Activated T-cell treated with anti-CD3 and anti-CD28 coated beads for 48 hours (primary cell): ENCODE results near the gene FZD10.

Source experiments
- DNase-seq: peaks from one replicate; pipeline ENCODE4 v3.0.0-alpha.2; 2020; ENCODE audit warnings: low read depth

FZD10 gene

GRCh38 chr12:130181211-130181610 is 18.9 kb downstream of the FZD10 start:
- DNase-seq = no peak

GRCh38 chr12:130183585-130184370 is 21.5 kb downstream of the FZD10 start:
- no peak for DNase-seq

GRCh38 chr12:130184404-130185090 is 22.3 kb downstream of the FZD10 start:
- no peak for DNase-seq

- no peak for DNase-seq
Measured at GRCh38 chr12:130185455-130186391, 23.5 kb downstream of the FZD10 start.

- DNase-seq = no peak
Measured at GRCh38 chr12:130186651-130187268, 24.5 kb downstream of the FZD10 start.

- DNase-seq = no peak
Measured at GRCh38 chr12:130192642-130193345, 30.5 kb downstream of the FZD10 start.

- no peak for DNase-seq
Measured at GRCh38 chr12:130194154-130194553, 31.9 kb downstream of the FZD10 start.

- no peak for DNase-seq
Measured at GRCh38 chr12:130195369-130195768, 33.1 kb downstream of the FZD10 start.

GRCh38 chr12:130195776-130196175 is 33.5 kb downstream of the FZD10 start:
- no peak for DNase-seq

- DNase-seq = no peak
Measured at GRCh38 chr12:130196827-130197226, 34.6 kb downstream of the FZD10 start.

- DNase-seq = no peak
Measured at GRCh38 chr12:130198026-130198662, 35.9 kb downstream of the FZD10 start.

GRCh38 chr12:130198663-130199060 is 36.4 kb downstream of the FZD10 start:
- DNase-seq = no peak

GRCh38 chr12:130199581-130200390 is 37.5 kb downstream of the FZD10 start:
- no peak for DNase-seq

- no peak for DNase-seq
Measured at GRCh38 chr12:130200445-130200844, 38.2 kb downstream of the FZD10 start.

- no peak for DNase-seq
Measured at GRCh38 chr12:130201037-130201436, 38.8 kb downstream of the FZD10 start.

GRCh38 chr12:130202201-130202600 is 39.9 kb downstream of the FZD10 start:
- no peak for DNase-seq

GRCh38 chr12:130203151-130203550 is 40.9 kb downstream of the FZD10 start:
- DNase-seq = no peak

GRCh38 chr12:130204541-130204953 is 42.3 kb downstream of the FZD10 start:
- DNase-seq = no peak

GRCh38 chr12:130205495-130205894 is 43.2 kb downstream of the FZD10 start:
- no peak for DNase-seq
